Chondrocyte (in vitro differentiated cells): ENCODE data around the gene IL2RG. TPM values are rescaled to one million over a fixed set of nuclear protein-coding genes. Genes with fewer than 3 reads are reported as not detected.

ENCODE experiments used
- DNase-seq: peaks from one replicate; pipeline ENCODE4 v3.0.0; 2021; ENCODE audit warnings: mixed read lengths, low spot score
- H3K27ac Mint-ChIP-seq: one replicate; pipeline ENCODE4 v1.8.0; 2021; ENCODE audit warnings: mild to moderate bottlenecking, moderate library complexity, mixed read lengths; ENCODE audit not compliant: unreplicated experiment
- H3K27me3 Mint-ChIP-seq: 2 replicates; pipeline ENCODE4 v1.8.0; 2021; ENCODE audit warnings: low read depth, mixed read lengths
- H3K36me3 Mint-ChIP-seq: 2 replicates; pipeline ENCODE4 v1.8.0; 2021; ENCODE audit warnings: low read depth, mixed read lengths
- H3K4me1 Mint-ChIP-seq: 2 replicates; pipeline ENCODE4 v1.8.0; 2021; ENCODE audit warnings: low read depth, mild to moderate bottlenecking, mixed read lengths
- H3K4me3 Mint-ChIP-seq: one replicate; pipeline ENCODE4 v1.8.0; 2021; ENCODE audit warnings: mild to moderate bottlenecking, moderate library complexity, mixed read lengths; ENCODE audit not compliant: unreplicated experiment
- H3K9me3 Mint-ChIP-seq: 2 replicates; pipeline ENCODE4 v1.8.0; 2021; ENCODE audit warnings: low read depth, mixed read lengths
- total RNA-seq: library from RNA; stranded (reverse); gene quantifications from 3 replicates; pipeline ENCODE4 v1.2.1, GENCODE V29; 2021
- TF ChIP-seq, protein P1 (sequence below): fragments of 200-600 bp; sonication (generic); IDR thresholded peaks from 2 replicates; pipeline ENCODE4 v1.5.0; 2021; ENCODE audit warnings: antibody characterized with exemption, mild to moderate bottlenecking, moderate library complexity

IL2RG gene
- total RNA-seq, 1 donor from 2014 or later = not detected

DNA sequence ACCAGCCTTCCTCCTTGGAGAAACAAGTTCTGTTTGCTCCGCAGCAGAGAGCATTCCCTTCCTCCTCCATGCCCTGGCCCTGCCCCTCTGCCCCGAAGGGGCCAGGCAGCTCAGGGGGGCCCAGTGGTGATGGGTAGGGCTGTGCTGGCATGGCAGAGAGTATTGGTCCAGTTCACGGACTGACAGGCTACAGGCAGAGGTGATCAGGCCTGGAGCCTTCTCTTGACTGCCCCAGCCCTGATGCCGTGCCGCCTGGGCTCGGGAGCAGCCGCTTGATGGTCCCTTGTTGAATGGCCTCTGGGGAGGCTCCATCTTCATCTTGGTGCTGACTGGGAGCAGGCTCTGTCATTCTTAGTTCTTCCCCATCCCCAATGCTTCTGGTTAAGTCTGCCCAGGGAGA is 42.8 kb upstream of the IL2RG start:
- no peaks in the 10 kb centered on the region for H3K4me1 Mint-ChIP-seq
- H3K36me3 Mint-ChIP-seq = peaks cover 1% of the 10 kb centered on the region
- no peaks in the 10 kb centered on the region for H3K9me3 Mint-ChIP-seq
- no peaks in the 10 kb centered on the region for H3K27me3 Mint-ChIP-seq
- no peak overlapping the region for H3K4me3 Mint-ChIP-seq
- TF ChIP-seq, protein P1, sequence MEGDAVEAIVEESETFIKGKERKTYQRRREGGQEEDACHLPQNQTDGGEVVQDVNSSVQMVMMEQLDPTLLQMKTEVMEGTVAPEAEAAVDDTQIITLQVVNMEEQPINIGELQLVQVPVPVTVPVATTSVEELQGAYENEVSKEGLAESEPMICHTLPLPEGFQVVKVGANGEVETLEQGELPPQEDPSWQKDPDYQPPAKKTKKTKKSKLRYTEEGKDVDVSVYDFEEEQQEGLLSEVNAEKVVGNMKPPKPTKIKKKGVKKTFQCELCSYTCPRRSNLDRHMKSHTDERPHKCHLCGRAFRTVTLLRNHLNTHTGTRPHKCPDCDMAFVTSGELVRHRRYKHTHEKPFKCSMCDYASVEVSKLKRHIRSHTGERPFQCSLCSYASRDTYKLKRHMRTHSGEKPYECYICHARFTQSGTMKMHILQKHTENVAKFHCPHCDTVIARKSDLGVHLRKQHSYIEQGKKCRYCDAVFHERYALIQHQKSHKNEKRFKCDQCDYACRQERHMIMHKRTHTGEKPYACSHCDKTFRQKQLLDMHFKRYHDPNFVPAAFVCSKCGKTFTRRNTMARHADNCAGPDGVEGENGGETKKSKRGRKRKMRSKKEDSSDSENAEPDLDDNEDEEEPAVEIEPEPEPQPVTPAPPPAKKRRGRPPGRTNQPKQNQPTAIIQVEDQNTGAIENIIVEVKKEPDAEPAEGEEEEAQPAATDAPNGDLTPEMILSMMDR = no peak
- DNase-seq = peak; percentile 67
- H3K27ac Mint-ChIP-seq = no peak overlapping the region

GRCh38 chrX:71151366-71151765 is 40.0 kb upstream of the IL2RG start:
- DNase-seq = no peak
- TF ChIP-seq, protein P1 = no peak
- no peak overlapping the region for H3K4me3 Mint-ChIP-seq
- peaks cover 1% of the 10 kb centered on the region for H3K36me3 Mint-ChIP-seq
- H3K4me1 Mint-ChIP-seq = peaks cover 3% of the 10 kb centered on the region
- H3K27me3 Mint-ChIP-seq = no peaks in the 10 kb centered on the region
- H3K9me3 Mint-ChIP-seq = no peaks in the 10 kb centered on the region
- no peak overlapping the region for H3K27ac Mint-ChIP-seq

DNA sequence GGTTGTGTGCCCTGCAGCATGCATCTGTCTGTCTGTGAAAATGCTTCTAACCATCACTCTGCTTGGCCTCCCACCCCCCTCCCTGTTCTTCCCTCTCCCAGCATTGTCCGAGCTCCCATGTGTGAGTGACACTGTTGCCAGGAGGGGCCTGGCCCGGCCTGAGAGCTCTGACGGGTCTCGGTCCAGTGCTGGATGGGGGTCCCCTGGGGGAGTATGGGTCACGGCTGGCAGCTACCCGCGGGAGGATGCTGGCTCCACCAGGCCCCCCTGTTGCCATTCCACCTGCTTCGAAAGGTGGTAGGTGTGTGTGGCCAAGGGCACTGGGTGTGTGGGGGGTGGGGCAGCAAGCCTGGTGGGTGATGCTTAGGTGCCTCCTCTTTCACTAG is 36.9 kb upstream of the IL2RG start:
- no peaks in the 10 kb centered on the region for H3K27me3 Mint-ChIP-seq
- no peak overlapping the region for H3K27ac Mint-ChIP-seq
- H3K36me3 Mint-ChIP-seq = no peaks in the 10 kb centered on the region
- TF ChIP-seq, protein P1 = no peak
- no peak overlapping the region for H3K4me3 Mint-ChIP-seq
- H3K4me1 Mint-ChIP-seq = peaks cover 16% of the 10 kb centered on the region
- H3K9me3 Mint-ChIP-seq = no peaks in the 10 kb centered on the region
- no peak for DNase-seq

DNA sequence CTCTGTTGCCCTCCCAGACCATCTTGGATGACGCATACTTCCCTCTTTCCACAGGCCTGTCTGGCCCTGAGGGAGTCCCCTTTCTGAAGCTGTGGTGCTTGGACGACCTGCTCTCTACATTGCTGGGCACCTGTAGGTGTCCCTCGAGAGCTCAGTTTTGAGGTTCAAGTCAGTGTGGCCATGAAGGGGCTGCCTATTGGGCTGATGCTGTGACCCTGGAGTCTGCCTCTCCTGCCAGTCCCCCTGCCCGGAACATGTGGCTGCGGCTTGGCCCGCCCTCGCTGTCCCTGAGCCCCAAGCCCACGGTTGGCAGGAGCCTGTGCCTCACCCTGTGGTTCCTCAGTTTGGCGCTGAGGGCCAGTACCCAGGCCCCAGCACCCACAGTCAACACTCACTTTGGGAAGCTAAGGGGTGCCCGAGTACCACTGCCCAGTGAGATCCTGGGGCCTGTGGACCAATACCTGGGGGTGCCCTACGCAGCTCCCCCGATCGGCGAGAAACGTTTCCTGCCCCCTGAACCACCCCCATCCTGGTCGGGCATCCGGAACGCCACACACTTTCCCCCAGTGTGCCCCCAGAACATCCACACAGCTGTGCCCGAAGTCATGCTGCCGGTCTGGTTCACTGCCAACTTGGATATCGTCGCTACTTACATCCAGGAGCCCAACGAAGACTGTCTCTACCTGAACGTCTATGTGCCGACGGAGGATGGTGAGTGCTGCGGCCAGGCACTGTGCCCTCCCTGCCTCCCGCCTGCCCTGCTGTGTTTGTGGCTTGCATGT is 36.3 kb upstream of the IL2RG start:
- TF ChIP-seq, protein P1 = no peak
- H3K36me3 Mint-ChIP-seq = no peaks in the 10 kb centered on the region
- no peak for DNase-seq
- H3K9me3 Mint-ChIP-seq = no peaks in the 10 kb centered on the region
- no peak overlapping the region for H3K27ac Mint-ChIP-seq
- H3K4me1 Mint-ChIP-seq = peaks cover 16% of the 10 kb centered on the region
- no peak overlapping the region for H3K4me3 Mint-ChIP-seq
- no peaks in the 10 kb centered on the region for H3K27me3 Mint-ChIP-seq

DNA sequence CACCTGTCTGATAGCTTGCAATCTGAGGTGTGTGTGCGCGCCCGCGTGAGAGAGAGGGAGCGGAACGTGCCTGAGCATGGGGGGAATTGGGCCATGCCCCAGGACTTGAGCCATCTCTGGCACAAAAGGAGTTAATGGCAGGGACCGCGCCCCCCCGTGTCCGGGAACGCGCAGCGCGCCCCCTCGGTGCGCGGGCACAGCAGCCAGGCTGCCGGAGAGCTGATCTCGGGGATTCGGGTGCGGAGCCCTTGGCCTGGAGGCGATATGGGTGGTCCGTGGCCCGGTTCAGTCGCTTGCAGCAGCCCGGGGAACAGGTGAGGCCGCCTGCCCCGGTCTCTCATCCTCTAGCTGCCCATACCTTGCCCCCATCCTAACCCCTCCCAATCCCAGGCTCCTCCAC is 33.3 kb upstream of the IL2RG start, which contains the start of gene NLGN3:
Gene NLGN3 (plus strand): TSS at position 191 of the 400 bp plus-strand sequence. CDS start 2,909 bp downstream, outside the sequence.
- H3K9me3 Mint-ChIP-seq = no peaks in the 10 kb centered on the region
- peaks cover 4% of the 10 kb centered on the region for H3K36me3 Mint-ChIP-seq
- no peak for DNase-seq
- peak within 1 kb of the TSS; percentile 60 for H3K4me3 Mint-ChIP-seq
- no peaks in the 10 kb centered on the region for H3K27me3 Mint-ChIP-seq
- peaks cover 16% of the 10 kb centered on the region for H3K4me1 Mint-ChIP-seq
- TF ChIP-seq, protein P1 = no peak
- peak within 1 kb of the TSS; percentile 12 for H3K27ac Mint-ChIP-seq
